GM12878 (cell line): Measurements from ENCODE around the gene ABCC1. TPM values are rescaled to one million over a fixed set of nuclear protein-coding genes. Genes with fewer than 3 reads are reported as not detected.

Experiments used
- ATAC-seq: fragments of 200-7000 bp; cut with Tn5 transposase; 3 replicates; pipeline ENCODE4 v1.9.1; 2020; ENCODE audit warnings: mild to moderate bottlenecking, moderate library complexity
- BruUV-seq: library from RNA; stranded (reverse); fragments of 400-500 nt; replicated peaks from 2 replicates; lab custom pipeline; 2021; lab: Mats Ljungman, UMichigan
- CTCF ChIA-PET: fragments of 300-600 bp; sonication (Branson Sonifier 250); formaldehyde crosslinking; extraction: SDS; loops from one replicate; lab custom pipeline; 2021; ENCODE audit warnings: inconsistent platforms; lab: Yijun Ruan, JAX
- POLR2A ChIA-PET: fragments of 350-600 bp; formaldehyde crosslinking; extraction: SDS; loops from one replicate; lab custom pipeline; 2021; ENCODE audit warnings: inconsistent platforms; lab: Charles Lee
- RAD21 ChIA-PET: fragments of 300-600 bp; sonication (Branson Sonifier 250); formaldehyde crosslinking; loops from one replicate; lab custom pipeline; 2023; ENCODE audit warnings: antibody characterized with exemption; ENCODE audit not compliant: unreplicated experiment; lab: Charles Lee
- SMC1A ChIA-PET: fragments of 300-600 bp; sonication (Branson Sonifier 250); formaldehyde crosslinking; loops from one replicate; lab custom pipeline; 2023; ENCODE audit not compliant: unreplicated experiment, uncharacterized antibody; lab: Charles Lee
- DNase-seq: peaks from one replicate; pipeline ENCODE4 v3.0.0-alpha.2; 2011; ENCODE audit warnings: low read depth, low spot score
- FAIRE-seq: peaks from 3 replicates; lab custom pipeline; 2011; peaks lifted over from hg19 to GRCh38; lab: Jason Lieb, UNC
- H2AFZ ChIP-seq: 2 replicates; pipeline ENCODE4 v1.6.0; 2011; ENCODE audit warnings: low read depth, low read length, control low read depth; ENCODE audit not compliant: control insufficient read depth
- H3K27ac ChIP-seq: 2 replicates; pipeline ENCODE4 v1.5.1; 2011; ENCODE audit warnings: control low read depth; ENCODE audit not compliant: control insufficient read depth, insufficient read depth
- H3K27me3 ChIP-seq, 2 experiments: replicated peaks in 1 of 2; 2 replicates each; pipeline versions ENCODE4 v1.6.0 to v1.6.1; 2011; ENCODE audit warnings: low read length in 1 of 2; ENCODE audit not compliant: control insufficient read depth in 2 of 2, insufficient read depth in 2 of 2
- H3K36me3 ChIP-seq, 2 experiments: 2 replicates each; pipeline ENCODE4 v1.5.1; 2011; ENCODE audit warnings: low read length in 1 of 2; ENCODE audit not compliant: control insufficient read depth in 2 of 2, insufficient read depth in 2 of 2
- H3K4me1 ChIP-seq: 2 replicates; pipeline ENCODE4 v1.6.1; 2011; ENCODE audit warnings: mild to moderate bottlenecking, low read length, moderate library complexity, mixed read lengths; ENCODE audit not compliant: control insufficient read depth, insufficient read depth
- H3K4me2 ChIP-seq: 2 replicates; pipeline ENCODE4 v1.6.0; 2011; ENCODE audit warnings: control low read depth; ENCODE audit not compliant: control insufficient read depth, insufficient read depth
- H3K4me3 ChIP-seq: fragments of 200-600 bp; sonication (generic); 2 replicates; pipeline ENCODE4 v1.5.1; 2016
- H3K79me2 ChIP-seq: 2 replicates; pipeline ENCODE4 v1.6.0; 2011; ENCODE audit warnings: low read length; ENCODE audit not compliant: control insufficient read depth, insufficient read depth
- H3K9ac ChIP-seq: 2 replicates; pipeline ENCODE4 v1.8.0; 2011; ENCODE audit warnings: low read length, control low read depth, mixed read lengths; ENCODE audit not compliant: control insufficient read depth, insufficient read depth
- H3K9me3 ChIP-seq: replicated peaks from 3 replicates; pipeline ENCODE4 v1.5.1; 2011; ENCODE audit warnings: mild to moderate bottlenecking, low read length; ENCODE audit not compliant: control insufficient read depth, insufficient read depth
- H4K20me1 ChIP-seq: 2 replicates; pipeline ENCODE4 v1.6.0; 2011; ENCODE audit not compliant: control insufficient read depth, insufficient read depth
- CBFB ChIP-seq: IDR thresholded peaks from 2 replicates; pipeline ENCODE4 v1.6.1; 2016; ENCODE audit warnings: antibody characterized with exemption, low read depth
- CEBPB ChIP-seq, 2 experiments: fragments of 150-350 bp in 1 of 2; IDR thresholded peaks; 2 replicates each; pipeline ENCODE4 v1.6.1; 2012 to 2014; ENCODE audit warnings: low read depth in 2 of 2, low read length in 2 of 2, borderline replicate concordance in 1 of 2, inconsistent platforms in 1 of 2
- EZH2 ChIP-seq: IDR thresholded peaks from 2 replicates; pipeline ENCODE4 v1.6.1; 2012; ENCODE audit warnings: low read depth, mild to moderate bottlenecking, control low read depth, inconsistent platforms, low read length, borderline replicate concordance; ENCODE audit not compliant: control insufficient read depth
- IRF4 ChIP-seq: IDR thresholded peaks from 2 replicates; pipeline ENCODE4 v1.6.1; 2011; ENCODE audit warnings: low read depth, low read length
- KAT2A ChIP-seq: conservative IDR thresholded peaks from 2 replicates; pipeline ENCODE4 v1.6.1; 2011; ENCODE audit warnings: low read depth, low read length; ENCODE audit not compliant: control insufficient read depth
- MTA3 ChIP-seq: IDR thresholded peaks from 2 replicates; pipeline ENCODE4 v1.6.1; 2012; ENCODE audit warnings: low read length, inconsistent platforms, borderline replicate concordance
- MXI1 ChIP-seq: fragments of 150-350 bp; IDR thresholded peaks from 2 replicates; pipeline ENCODE4 v1.6.1; 2011; ENCODE audit warnings: low read depth, mild to moderate bottlenecking, inconsistent platforms, low read length, improper control_type of control experiment
- NFYA ChIP-seq: IDR thresholded peaks from 2 replicates; pipeline ENCODE4 v1.6.1; 2011; ENCODE audit warnings: low read depth, mild to moderate bottlenecking, low read length, improper control_type of control experiment, borderline replicate concordance
- RCOR1 ChIP-seq: conservative IDR thresholded peaks from 2 replicates; pipeline ENCODE4 v1.6.1; 2012; ENCODE audit warnings: low read depth, low read length, improper control_type of control experiment
- SMARCA5 ChIP-seq: fragments of 450-650 bp; IDR thresholded peaks from 2 replicates; pipeline ENCODE4 v1.6.1; 2017; ENCODE audit warnings: mild to moderate bottlenecking
- STAT3 ChIP-seq: IDR thresholded peaks from 2 replicates; pipeline ENCODE4 v1.6.1; 2011; ENCODE audit warnings: low read depth, low read length, improper control_type of control experiment
- TAF1 ChIP-seq: IDR thresholded peaks from 2 replicates; pipeline ENCODE4 v1.6.1; 2011; ENCODE audit warnings: mild to moderate bottlenecking, low read depth, low read length, borderline replicate concordance
- TBL1XR1 ChIP-seq: IDR thresholded peaks from 2 replicates; pipeline ENCODE4 v1.6.1; 2012; ENCODE audit warnings: low read depth, low read length, improper control_type of control experiment
- TCF7 ChIP-seq: IDR thresholded peaks from 2 replicates; pipeline ENCODE4 v1.6.1; 2014; ENCODE audit warnings: antibody characterized with exemption, borderline replicate concordance
- ZNF217 ChIP-seq: fragments of 450-650 bp; IDR thresholded peaks from 2 replicates; pipeline ENCODE4 v1.6.1; 2017; ENCODE audit warnings: antibody characterized with exemption, mild to moderate bottlenecking
- WGBS: methylation state at CpG from one replicate; pipeline ENCODE4 v1.1.6; 2016; ENCODE audit warnings: low lambda C conversion rate; ENCODE audit not compliant: insufficient replicate concordance, insufficient coverage; ENCODE audit errors: missing lambda C conversion rate; 5-methylcytosine and 5-hydroxymethylcytosine counted together
- in situ Hi-C: fragments of 300-500 bp; cut with MboI; formaldehyde crosslinking; loops from 9 replicates; pipeline ENCODE4 v1.14.3; 2018; ENCODE audit warnings: mixed read lengths
- intact Hi-C: fragments of 100-400 bp; cut with micrococcal nuclease; formaldehyde crosslinking; loops from one replicate; pipeline ENCODE4 v1.14.2; 2022; ENCODE audit not compliant: unreplicated experiment
- polyA plus RNA-seq, 11 experiments: library from polyadenylated mRNA; depleted of rRNA in 4 of 11; unstranded in 6 of 11; stranded (reverse) in 5 of 11; fragments of >200 nt; fragmentation: Nextera tagmentation in 4 of 11; fragmentation: Illumina TruSeq in 1 of 11; extraction: Ambion mirVana in 4 of 11; extraction: Trizol in 1 of 11; gene quantifications; 1 replicate in 1 of 11; 2 replicates in 10 of 11; pipeline versions ENCODE4 v1.2.1 to v1.2.3, GENCODE V29; 2011 to 2016; ENCODE audit warnings: inconsistent platforms in 2 of 11, missing spikeins in 2 of 11, low read depth in 1 of 11
- total RNA-seq, 4 experiments: library from RNA; depleted of rRNA in 3 of 4; stranded (reverse); fragments of >200 nt in 3 of 4; fragmentation: Illumina TruSeq in 1 of 4; extraction: Trizol in 1 of 4; gene quantifications; 2 replicates each; pipeline versions ENCODE4 v1.2.1 to v1.2.3, GENCODE V29; 2013 to 2021
- TF ChIP-seq, protein P1 (sequence below): fragments of 450-650 bp; IDR thresholded peaks from 2 replicates; pipeline ENCODE4 v1.6.1; 2017; ENCODE audit warnings: mild to moderate bottlenecking
- TF ChIP-seq, protein P2 (sequence below): fragments of 450-650 bp; IDR thresholded peaks from 2 replicates; pipeline ENCODE4 v1.6.1; 2014; ENCODE audit warnings: mild to moderate bottlenecking
- TF ChIP-seq, protein P3 (sequence below): fragments of 450-650 bp; IDR thresholded peaks from 2 replicates; pipeline ENCODE4 v1.6.1; 2016; ENCODE audit warnings: mild to moderate bottlenecking
- TF ChIP-seq, protein P4 (sequence below): IDR thresholded peaks from 2 replicates; pipeline ENCODE4 v1.6.1; 2011; ENCODE audit warnings: low read depth, mild to moderate bottlenecking, low read length, moderate library complexity, borderline replicate concordance; ENCODE audit errors: extremely low read depth

Gene ABCC1
- total and polyA plus RNA-seq, 10 of the 15 experiments (the other 5 are each of a cell fraction or from before 2014, with no cell fraction given), result 3.2 to 44.6 (median 14.5) TPM

DNA sequence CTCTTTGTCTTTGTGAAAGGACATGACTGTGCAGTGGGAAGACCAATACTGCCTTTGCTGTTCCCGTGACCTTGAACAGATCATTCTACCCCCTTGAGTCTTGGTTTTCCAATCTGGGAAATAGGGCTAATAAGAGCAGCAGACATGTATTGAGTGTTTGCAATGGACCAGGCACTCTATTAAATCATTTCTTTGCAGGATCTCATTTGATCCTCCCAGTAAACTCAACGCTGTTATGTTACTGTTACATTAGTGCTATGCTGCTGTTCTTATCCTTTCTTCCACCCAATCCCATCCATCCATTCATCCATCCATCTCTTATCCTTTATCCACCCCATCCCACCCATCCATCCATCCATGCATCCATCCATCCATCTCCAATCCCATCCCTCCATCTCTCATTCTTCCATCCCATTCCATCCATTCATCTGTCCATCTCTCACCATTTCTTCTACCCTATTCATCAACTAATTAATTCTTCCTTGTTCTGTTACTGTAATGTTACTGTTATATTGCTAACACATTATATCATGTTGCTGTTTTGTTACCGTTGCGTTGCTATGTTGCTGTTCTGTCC lies 208.8 kb downstream of the ABCC1 start (continued):
- TF ChIP-seq, protein P1, sequence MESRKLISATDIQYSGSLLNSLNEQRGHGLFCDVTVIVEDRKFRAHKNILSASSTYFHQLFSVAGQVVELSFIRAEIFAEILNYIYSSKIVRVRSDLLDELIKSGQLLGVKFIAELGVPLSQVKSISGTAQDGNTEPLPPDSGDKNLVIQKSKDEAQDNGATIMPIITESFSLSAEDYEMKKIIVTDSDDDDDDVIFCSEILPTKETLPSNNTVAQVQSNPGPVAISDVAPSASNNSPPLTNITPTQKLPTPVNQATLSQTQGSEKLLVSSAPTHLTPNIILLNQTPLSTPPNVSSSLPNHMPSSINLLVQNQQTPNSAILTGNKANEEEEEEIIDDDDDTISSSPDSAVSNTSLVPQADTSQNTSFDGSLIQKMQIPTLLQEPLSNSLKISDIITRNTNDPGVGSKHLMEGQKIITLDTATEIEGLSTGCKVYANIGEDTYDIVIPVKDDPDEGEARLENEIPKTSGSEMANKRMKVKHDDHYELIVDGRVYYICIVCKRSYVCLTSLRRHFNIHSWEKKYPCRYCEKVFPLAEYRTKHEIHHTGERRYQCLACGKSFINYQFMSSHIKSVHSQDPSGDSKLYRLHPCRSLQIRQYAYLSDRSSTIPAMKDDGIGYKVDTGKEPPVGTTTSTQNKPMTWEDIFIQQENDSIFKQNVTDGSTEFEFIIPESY, result no peak
- TF ChIP-seq, all 136 proteins: peak for 0

DNA sequence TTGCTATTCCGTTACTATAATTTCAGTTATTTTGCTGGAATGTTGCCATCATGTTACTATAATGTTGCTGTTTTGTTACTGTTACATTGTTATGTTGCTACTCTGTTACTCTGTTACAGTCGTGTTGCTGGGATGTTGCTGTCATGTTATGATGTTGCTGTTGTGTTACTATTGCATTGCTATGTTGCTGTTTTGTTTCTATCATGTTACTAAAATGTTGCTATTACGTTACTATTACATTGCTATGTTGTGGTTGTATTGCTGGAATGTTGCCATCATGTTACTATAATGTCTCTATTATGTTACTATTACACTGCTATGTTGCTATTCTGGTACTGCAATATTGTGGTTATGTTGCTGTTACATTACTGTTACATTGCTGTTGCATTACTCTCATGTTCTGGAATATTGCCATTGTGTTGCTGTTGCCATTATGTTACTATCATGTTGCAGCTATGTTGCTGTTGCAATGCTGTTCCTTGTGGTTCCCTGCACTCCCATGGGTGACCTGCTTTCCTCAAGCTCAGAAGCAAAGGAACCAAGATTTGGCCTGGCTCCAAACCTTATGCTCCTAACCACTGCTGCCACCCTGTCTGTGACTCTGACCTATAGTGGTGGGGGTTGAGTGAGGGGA lies 209.4 kb downstream of the ABCC1 start:
- in situ Hi-C loops (no loop called here), intact Hi-C loops (no loop called here)
- Histone ChIP-seq H3K79me2 (no peaks in the 10 kb centered on the region), H3K4me3 (no peak overlapping the region), H3K27me3 (no peaks in the 10 kb centered on the region), H3K27ac (no peak overlapping the region), H3K4me2 (no peak overlapping the region), H3K36me3 (no peaks in the 10 kb centered on the region), H3K9me3 (peaks cover 7% of the 10 kb centered on the region; the same call in 2 of the 3 replicates), H3K9ac (no peak overlapping the region), H3K4me1 (no peaks in the 10 kb centered on the region), H2AFZ (no peak overlapping the region), H4K20me1 (no peaks in the 10 kb centered on the region)
- POLR2A ChIA-PET, result no interaction called here
- TF ChIP-seq IRF4 (no peak), TAF1 (no peak), EZH2 (no peak), MTA3 (no peak), ZNF217 (no peak), CEBPB (IDR thresholded peaks at IDR 0.05; ENCODE audit: borderline replicate concordance in 1 of 2, low read depth in 2 of 2, low read length in 2 of 2) (no peak), STAT3 (no peak), TBL1XR1 (no peak), NFYA (no peak), KAT2A (no peak), TCF7 (no peak), MXI1 (no peak), CBFB (no peak), SMARCA5 (no peak), RCOR1 (no peak)
- TF ChIP-seq, protein P2, sequence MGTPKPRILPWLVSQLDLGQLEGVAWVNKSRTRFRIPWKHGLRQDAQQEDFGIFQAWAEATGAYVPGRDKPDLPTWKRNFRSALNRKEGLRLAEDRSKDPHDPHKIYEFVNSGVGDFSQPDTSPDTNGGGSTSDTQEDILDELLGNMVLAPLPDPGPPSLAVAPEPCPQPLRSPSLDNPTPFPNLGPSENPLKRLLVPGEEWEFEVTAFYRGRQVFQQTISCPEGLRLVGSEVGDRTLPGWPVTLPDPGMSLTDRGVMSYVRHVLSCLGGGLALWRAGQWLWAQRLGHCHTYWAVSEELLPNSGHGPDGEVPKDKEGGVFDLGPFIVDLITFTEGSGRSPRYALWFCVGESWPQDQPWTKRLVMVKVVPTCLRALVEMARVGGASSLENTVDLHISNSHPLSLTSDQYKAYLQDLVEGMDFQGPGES, result no peak
- TF ChIP-seq, protein P3, sequence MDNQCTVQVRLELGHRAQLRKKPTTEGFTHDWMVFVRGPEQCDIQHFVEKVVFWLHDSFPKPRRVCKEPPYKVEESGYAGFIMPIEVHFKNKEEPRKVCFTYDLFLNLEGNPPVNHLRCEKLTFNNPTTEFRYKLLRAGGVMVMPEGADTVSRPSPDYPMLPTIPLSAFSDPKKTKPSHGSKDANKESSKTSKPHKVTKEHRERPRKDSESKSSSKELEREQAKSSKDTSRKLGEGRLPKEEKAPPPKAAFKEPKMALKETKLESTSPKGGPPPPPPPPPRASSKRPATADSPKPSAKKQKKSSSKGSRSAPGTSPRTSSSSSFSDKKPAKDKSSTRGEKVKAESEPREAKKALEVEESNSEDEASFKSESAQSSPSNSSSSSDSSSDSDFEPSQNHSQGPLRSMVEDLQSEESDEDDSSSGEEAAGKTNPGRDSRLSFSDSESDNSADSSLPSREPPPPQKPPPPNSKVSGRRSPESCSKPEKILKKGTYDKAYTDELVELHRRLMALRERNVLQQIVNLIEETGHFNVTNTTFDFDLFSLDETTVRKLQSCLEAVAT, result no peak
- TF ChIP-seq, protein P4, sequence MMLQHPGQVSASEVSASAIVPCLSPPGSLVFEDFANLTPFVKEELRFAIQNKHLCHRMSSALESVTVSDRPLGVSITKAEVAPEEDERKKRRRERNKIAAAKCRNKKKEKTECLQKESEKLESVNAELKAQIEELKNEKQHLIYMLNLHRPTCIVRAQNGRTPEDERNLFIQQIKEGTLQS, result no peak
- FAIRE-seq (no peak), ATAC-seq (no peak), DNase-seq (no peak)
- 30% methylated on average over 3 of the region's 3 CpGs for WGBS
- no TSS peak for BruUV-seq
- RAD21 ChIA-PET, result no interaction called here
- CTCF ChIA-PET, result no interaction called here
- SMC1A ChIA-PET, result no interaction called here
